Activated CD4-positive, alpha-beta memory T cell treated with anti-CD3 and anti-CD28 coated beads for 36 hours (primary cell): ENCODE results near the gene MAST4. TPM values are rescaled to one million over a fixed set of nuclear protein-coding genes. Genes with fewer than 3 reads are reported as not detected.
"Not testable (repeated sequence)": the region's sequence is repeated elsewhere in the genome, so short reads cannot be mapped to it uniquely, and the experiment has no call there.

ENCODE experiments used
- CTCF ChIA-PET: fragments of 350-600 bp; sonication (Branson Sonifier 250); formaldehyde crosslinking; loops from one replicate; lab custom pipeline; 2021; ENCODE audit warnings: antibody characterized with exemption, inconsistent platforms; lab: Charles Lee
- POLR2A ChIA-PET: fragments of 350-600 bp; sonication (Branson Sonifier 250); formaldehyde crosslinking; loops from one replicate; lab custom pipeline; 2021; ENCODE audit warnings: antibody characterized with exemption; lab: Charles Lee
- DNase-seq: peaks from one replicate; pipeline ENCODE4 v3.0.0-alpha.2; 2020
- H3K27ac Mint-ChIP-seq: one replicate; pipeline ENCODE4 v1.8.0; 2021; ENCODE audit warnings: mixed read lengths
- H3K27me3 Mint-ChIP-seq: one replicate; pipeline ENCODE4 v1.8.0; 2021; ENCODE audit warnings: mixed read lengths
- H3K36me3 Mint-ChIP-seq: one replicate; pipeline ENCODE4 v1.8.0; 2021; ENCODE audit warnings: mixed read lengths
- H3K4me1 Mint-ChIP-seq: one replicate; pipeline ENCODE4 v1.8.0; 2021; ENCODE audit warnings: low read depth, mixed read lengths
- H3K4me3 Mint-ChIP-seq: one replicate; pipeline ENCODE4 v1.8.0; 2021; ENCODE audit warnings: mild to moderate bottlenecking, mixed read lengths
- H3K9me3 Mint-ChIP-seq: one replicate; pipeline ENCODE4 v1.8.0; 2021; ENCODE audit warnings: mixed read lengths
- intact Hi-C: fragments of 100-400 bp; cut with micrococcal nuclease; formaldehyde crosslinking; loops from one replicate; pipeline ENCODE4 v1.15.1; 2023
- total RNA-seq, 2 experiments: library from RNA; stranded (reverse); gene quantifications; one replicate each; pipeline ENCODE4 v1.2.3, GENCODE V29; 2021

The MAST4 gene
- total RNA-seq, 2 experiments from 2014 or later, result 30.2 to 30.3 TPM

- no peaks in the 10 kb centered on the region for H3K36me3 Mint-ChIP-seq
- no peak for DNase-seq
- H3K27me3 Mint-ChIP-seq, result peaks cover 9% of the 10 kb centered on the region
- H3K27ac Mint-ChIP-seq, result no peak overlapping the region
- POLR2A ChIA-PET, result no interaction called here
- H3K4me1 Mint-ChIP-seq, result no peaks in the 10 kb centered on the region
- no peaks in the 10 kb centered on the region for H3K9me3 Mint-ChIP-seq
- no peak overlapping the region for H3K4me3 Mint-ChIP-seq
- intact Hi-C loops, result no loop called here
- CTCF ChIA-PET, result interaction anchor here (1.1 kb wide), 1 partner anchor 372 kb away, joined by 3 read pairs; no protein-coding TSS in a partner anchor
These were observed 84.6 kb downstream of the MAST4 start for GRCh38 chr5:66680804-66681203.

GRCh38 chr5:66684663-66685062, 88.5 kb downstream of the MAST4 start:
- Mint-ChIP-seq H3K9me3 (no peaks in the 10 kb centered on the region), H3K4me3 (no peak overlapping the region), H3K4me1 (no peaks in the 10 kb centered on the region), H3K36me3 (no peaks in the 10 kb centered on the region), H3K27me3 (no peaks in the 10 kb centered on the region), H3K27ac (no peak overlapping the region)
- ChIA-PET POLR2A (no interaction called here), CTCF (no interaction called here)
- intact Hi-C loops, result no loop called here
- no peak for DNase-seq

- H3K36me3 Mint-ChIP-seq, result no peaks in the 10 kb centered on the region
- no peak overlapping the region for H3K4me3 Mint-ChIP-seq
- H3K27ac Mint-ChIP-seq, result no peak overlapping the region
- ChIA-PET POLR2A (no interaction called here), CTCF (interaction anchor here (0.7 to 0.9 kb wide), 2 partner anchors 22 to 383 kb away, joined by 3 read pairs; no protein-coding TSS in a partner anchor)
- intact Hi-C loops, result no loop called here
- H3K9me3 Mint-ChIP-seq, result no peaks in the 10 kb centered on the region
- no peak for DNase-seq
- H3K27me3 Mint-ChIP-seq, result peaks cover under 1% of the 10 kb centered on the region
- no peaks in the 10 kb centered on the region for H3K4me1 Mint-ChIP-seq
These were observed 93.5 kb downstream of the MAST4 start for GRCh38 chr5:66689522-66690220.

- POLR2A ChIA-PET, result no interaction called here
- Mint-ChIP-seq H3K9me3 (no peaks in the 10 kb centered on the region), H3K4me1 (no peaks in the 10 kb centered on the region), H3K4me3 (no peak overlapping the region), H3K36me3 (no peaks in the 10 kb centered on the region), H3K27me3 (peaks cover 13% of the 10 kb centered on the region), H3K27ac (no peak overlapping the region)
- intact Hi-C loops, result no loop called here
- CTCF ChIA-PET, result no interaction called here
- no peak for DNase-seq
These were observed 97.8 kb downstream of the MAST4 start for GRCh38 chr5:66694036-66694435.

- H3K36me3 Mint-ChIP-seq, CTCF ChIA-PET, POLR2A ChIA-PET, intact Hi-C loops, H3K27ac Mint-ChIP-seq, DNase-seq, H3K4me3 Mint-ChIP-seq, H3K9me3 Mint-ChIP-seq, H3K4me1 Mint-ChIP-seq: not testable (repeated sequence)
- H3K27me3 Mint-ChIP-seq, result peaks cover 18% of the 10 kb centered on the region
These were observed 99.6 kb downstream of the MAST4 start for GRCh38 chr5:66695840-66696239.

- intact Hi-C loops, result no loop called here
- no peak for DNase-seq
- Mint-ChIP-seq H3K27ac (no peak overlapping the region), H3K4me1 (no peaks in the 10 kb centered on the region), H3K9me3 (no peaks in the 10 kb centered on the region), H3K4me3 (no peak overlapping the region), H3K27me3 (peaks cover 18% of the 10 kb centered on the region), H3K36me3 (no peaks in the 10 kb centered on the region)
- POLR2A ChIA-PET, result no interaction called here
- CTCF ChIA-PET, result no interaction called here
These were observed 101.8 kb downstream of the MAST4 start for GRCh38 chr5:66697796-66698564.

GRCh38 chr5:66701244-66701643, 105.1 kb downstream of the MAST4 start:
- Mint-ChIP-seq H3K27me3 (peaks cover 15% of the 10 kb centered on the region), H3K9me3 (no peaks in the 10 kb centered on the region), H3K36me3 (no peaks in the 10 kb centered on the region), H3K4me1 (no peaks in the 10 kb centered on the region), H3K27ac (no peak overlapping the region), H3K4me3 (no peak overlapping the region)
- CTCF ChIA-PET, result no interaction called here
- no peak for DNase-seq
- intact Hi-C loops, result no loop called here
- POLR2A ChIA-PET, result no interaction called here

- no peak for DNase-seq
- POLR2A ChIA-PET, result no interaction called here
- H3K9me3 Mint-ChIP-seq, result no peaks in the 10 kb centered on the region
- no peak overlapping the region for H3K4me3 Mint-ChIP-seq
- intact Hi-C loops, result no loop called here
- H3K4me1 Mint-ChIP-seq, result peaks cover under 1% of the 10 kb centered on the region
- H3K27me3 Mint-ChIP-seq, result peaks cover 13% of the 10 kb centered on the region
- H3K27ac Mint-ChIP-seq, result no peak overlapping the region
- no peaks in the 10 kb centered on the region for H3K36me3 Mint-ChIP-seq
- CTCF ChIA-PET, result no interaction called here
These were observed 106.2 kb downstream of the MAST4 start for GRCh38 chr5:66702426-66702825.

- H3K4me1 Mint-ChIP-seq, result peaks cover 2% of the 10 kb centered on the region
- CTCF ChIA-PET, result no interaction called here
These were observed 108.7 kb downstream of the MAST4 start for GRCh38 chr5:66704790-66705425.

GRCh38 chr5:66708368-66708767, 112.2 kb downstream of the MAST4 start:
- Mint-ChIP-seq H3K27me3 (peaks cover 2% of the 10 kb centered on the region), H3K27ac (no peak overlapping the region), H3K4me1 (peaks cover 2% of the 10 kb centered on the region), H3K36me3 (no peaks in the 10 kb centered on the region), H3K9me3 (peaks cover 8% of the 10 kb centered on the region), H3K4me3 (no peak overlapping the region)
- CTCF ChIA-PET, result no interaction called here
- intact Hi-C loops, result no loop called here
- no peak for DNase-seq
- POLR2A ChIA-PET, result no interaction called here

More at GRCh38 chr5:66704790-66705425, 108.7 kb downstream of the MAST4 start:
- POLR2A ChIA-PET, result no interaction called here
- Mint-ChIP-seq H3K36me3 (no peaks in the 10 kb centered on the region), H3K27me3 (peaks cover 2% of the 10 kb centered on the region), H3K27ac (no peak overlapping the region), H3K9me3 (no peaks in the 10 kb centered on the region), H3K4me3 (no peak overlapping the region)
- intact Hi-C loops, result no loop called here
- DNase-seq, result no peak

- DNase-seq, result no peak
These were observed 114.4 kb downstream of the MAST4 start for GRCh38 chr5:66710557-66711088.

GRCh38 chr5:66713998-66714397, 117.8 kb downstream of the MAST4 start:
- no peaks in the 10 kb centered on the region for H3K4me1 Mint-ChIP-seq
- intact Hi-C loops, result no loop called here
- ChIA-PET CTCF (no interaction called here), POLR2A (no interaction called here)
- no peaks in the 10 kb centered on the region for H3K36me3 Mint-ChIP-seq
- H3K27ac Mint-ChIP-seq, result no peak overlapping the region
- H3K27me3 Mint-ChIP-seq, result no peaks in the 10 kb centered on the region
- peaks cover 8% of the 10 kb centered on the region for H3K9me3 Mint-ChIP-seq
- no peak overlapping the region for H3K4me3 Mint-ChIP-seq
- no peak for DNase-seq

More at GRCh38 chr5:66710557-66711088, 114.4 kb downstream of the MAST4 start:
- no peaks in the 10 kb centered on the region for H3K27me3 Mint-ChIP-seq
- H3K4me1 Mint-ChIP-seq, result peaks cover 2% of the 10 kb centered on the region
- ChIA-PET CTCF (no interaction called here), POLR2A (no interaction called here)
- H3K4me3 Mint-ChIP-seq, result no peak overlapping the region
- peaks cover 8% of the 10 kb centered on the region for H3K9me3 Mint-ChIP-seq
- no peak overlapping the region for H3K27ac Mint-ChIP-seq
- no peaks in the 10 kb centered on the region for H3K36me3 Mint-ChIP-seq
- intact Hi-C loops, result no loop called here
